GM19239 (cell line): ENCODE results near the gene GABBR2.

ENCODE experiments used
- DNase-seq: peaks from one replicate; pipeline ENCODE4 v3.0.0; 2011; ENCODE audit warnings: low spot score; ENCODE audit not compliant: insufficient read length
- FAIRE-seq: peaks from 2 replicates; lab custom pipeline; 2011; peaks lifted over from hg19 to GRCh38; lab: Jason Lieb, UNC

GABBR2 gene

GRCh38 chr9:98640394-98640793 is 68.3 kb downstream of the GABBR2 start:
- DNase-seq (no peak), FAIRE-seq (no peak)

- FAIRE-seq (no peak), DNase-seq (no peak)
Observed at GRCh38 chr9:98639133-98639532, 69.6 kb downstream of the GABBR2 start.

- FAIRE-seq (no peak), DNase-seq (no peak)
Observed at GRCh38 chr9:98637381-98637780, 71.4 kb downstream of the GABBR2 start.

- no peak for FAIRE-seq
- DNase-seq, result no peak
Observed at GRCh38 chr9:98635374-98635773, 73.4 kb downstream of the GABBR2 start.

- DNase-seq (no peak), FAIRE-seq (no peak)
Observed at GRCh38 chr9:98634685-98635336, 73.9 kb downstream of the GABBR2 start.

- DNase-seq, result no peak
- FAIRE-seq, result no peak
Observed at GRCh38 chr9:98632839-98633238, 75.9 kb downstream of the GABBR2 start.

GRCh38 chr9:98627296-98627695 is 81.4 kb downstream of the GABBR2 start:
- FAIRE-seq (no peak), DNase-seq (no peak)

GRCh38 chr9:98625728-98626127 is 83.0 kb downstream of the GABBR2 start:
- FAIRE-seq (no peak), DNase-seq (no peak)

GRCh38 chr9:98619788-98620187 is 88.9 kb downstream of the GABBR2 start:
- no peak for DNase-seq
- no peak for FAIRE-seq

- FAIRE-seq, result no peak
- DNase-seq, result no peak
Observed at GRCh38 chr9:98615633-98616032, 93.1 kb downstream of the GABBR2 start.

GRCh38 chr9:98614941-98615340 is 93.8 kb downstream of the GABBR2 start:
- FAIRE-seq (no peak), DNase-seq (no peak)

- DNase-seq (no peak), FAIRE-seq (no peak)
Observed at GRCh38 chr9:98612061-98612752, 96.5 kb downstream of the GABBR2 start.

GRCh38 chr9:98611319-98611718 is 97.4 kb downstream of the GABBR2 start:
- DNase-seq, result no peak
- no peak for FAIRE-seq

GRCh38 chr9:98610711-98611110 is 98.0 kb downstream of the GABBR2 start:
- FAIRE-seq (no peak), DNase-seq (no peak)

- DNase-seq (no peak), FAIRE-seq (no peak)
Observed at GRCh38 chr9:98610211-98610610, 98.5 kb downstream of the GABBR2 start.

- DNase-seq (no peak), FAIRE-seq (no peak)
Observed at GRCh38 chr9:98609646-98610045, 99.1 kb downstream of the GABBR2 start.

GRCh38 chr9:98607787-98608186 is 100.9 kb downstream of the GABBR2 start:
- DNase-seq (no peak), FAIRE-seq (no peak)

- DNase-seq (no peak), FAIRE-seq (no peak)
Observed at GRCh38 chr9:98607152-98607551, 101.6 kb downstream of the GABBR2 start.

- FAIRE-seq, result no peak
- DNase-seq, result no peak
Observed at GRCh38 chr9:98606730-98607129, 102.0 kb downstream of the GABBR2 start.

GRCh38 chr9:98605116-98605515 is 103.6 kb downstream of the GABBR2 start:
- no peak for FAIRE-seq

GRCh38 chr9:98603821-98604383 is 104.8 kb downstream of the GABBR2 start:
- DNase-seq (no peak), FAIRE-seq (no peak)

More at GRCh38 chr9:98605116-98605515, 103.6 kb downstream of the GABBR2 start:
- no peak for DNase-seq
